GM21737 (cell line): ENCODE results near the gene BACH2.
"Not testable (repeated sequence)": the region's sequence is repeated elsewhere in the genome, so short reads cannot be mapped to it uniquely, and the experiment has no call there.

Experiments used
- ATAC-seq: cut with Tn5 transposase; IDR thresholded peaks from one replicate; pipeline ENCODE4 v1.9.1; 2021; ENCODE audit warnings: mild to moderate bottlenecking, moderate library complexity; ENCODE audit not compliant: unreplicated experiment

The BACH2 gene

GRCh38 chr6:89979481-89980119 is 317.0 kb downstream of the BACH2 start:
- ATAC-seq: no peak

- ATAC-seq: no peak
Observed at GRCh38 chr6:89978749-89979145, 317.9 kb downstream of the BACH2 start.

- ATAC-seq: no peak
Observed at GRCh38 chr6:89977808-89978748, 318.6 kb downstream of the BACH2 start.

GRCh38 chr6:89976694-89977020 is 320.0 kb downstream of the BACH2 start:
- no peak for ATAC-seq

- ATAC-seq: no peak
Observed at GRCh38 chr6:89975991-89976693, 320.5 kb downstream of the BACH2 start.

- ATAC-seq: no peak
Observed at GRCh38 chr6:89975366-89975765, 321.3 kb downstream of the BACH2 start.

- no peak for ATAC-seq
Observed at GRCh38 chr6:89974834-89975233, 321.8 kb downstream of the BACH2 start.

GRCh38 chr6:89972025-89972381 is 324.6 kb downstream of the BACH2 start:
- no peak for ATAC-seq

GRCh38 chr6:89971338-89972024 is 325.2 kb downstream of the BACH2 start:
- not testable (repeated sequence) for ATAC-seq

GRCh38 chr6:89970609-89971337 is 325.9 kb downstream of the BACH2 start:
- ATAC-seq: no peak

- no peak for ATAC-seq
Observed at GRCh38 chr6:89970072-89970471, 326.6 kb downstream of the BACH2 start.

GRCh38 chr6:89966913-89967312 is 329.7 kb downstream of the BACH2 start:
- ATAC-seq: no peak

- ATAC-seq: no peak
Observed at GRCh38 chr6:89966228-89966544, 330.5 kb downstream of the BACH2 start.

GRCh38 chr6:89965441-89966227 is 331.0 kb downstream of the BACH2 start:
- ATAC-seq: no peak

GRCh38 chr6:89963391-89963790 is 333.3 kb downstream of the BACH2 start:
- no peak for ATAC-seq

- no peak for ATAC-seq
Observed at GRCh38 chr6:89961481-89961880, 335.2 kb downstream of the BACH2 start.

GRCh38 chr6:89959883-89960282 is 336.8 kb downstream of the BACH2 start:
- ATAC-seq: no peak

- ATAC-seq: no peak
Observed at GRCh38 chr6:89956182-89956581, 340.5 kb downstream of the BACH2 start.

GRCh38 chr6:89955364-89955763 is 341.3 kb downstream of the BACH2 start:
- ATAC-seq: no peak

- no peak for ATAC-seq
Observed at GRCh38 chr6:89954721-89955148, 341.9 kb downstream of the BACH2 start.
